ENCODE data around the gene SLC16A13. TPM values are rescaled to one million over a fixed set of nuclear protein-coding genes. Genes with fewer than 3 reads are reported as not detected.

The SLC16A13 gene
- total and polyA plus RNA-seq, 2 of the 8 experiments (the other 6 are each of a cell fraction or from before 2014, with no cell fraction given) = 5.4 to 5.8 TPM

- TF ChIP-seq E2F6 (IDR thresholded peaks at IDR 0.05) (no peak), SP2 (IDR thresholded peaks at IDR 0.05; ENCODE audit: low read length) (no peak), SIRT6 (IDR thresholded peaks at IDR 0.05; ENCODE audit: low read length) (no peak), JUN (IDR thresholded peaks at IDR 0.05; ENCODE audit: low read depth, low read length) (no peak), KDM4A (IDR thresholded peaks at IDR 0.05; ENCODE audit: low read depth, low read length, severe bottlenecking) (no peak)
- TF ChIP-seq, protein P1, sequence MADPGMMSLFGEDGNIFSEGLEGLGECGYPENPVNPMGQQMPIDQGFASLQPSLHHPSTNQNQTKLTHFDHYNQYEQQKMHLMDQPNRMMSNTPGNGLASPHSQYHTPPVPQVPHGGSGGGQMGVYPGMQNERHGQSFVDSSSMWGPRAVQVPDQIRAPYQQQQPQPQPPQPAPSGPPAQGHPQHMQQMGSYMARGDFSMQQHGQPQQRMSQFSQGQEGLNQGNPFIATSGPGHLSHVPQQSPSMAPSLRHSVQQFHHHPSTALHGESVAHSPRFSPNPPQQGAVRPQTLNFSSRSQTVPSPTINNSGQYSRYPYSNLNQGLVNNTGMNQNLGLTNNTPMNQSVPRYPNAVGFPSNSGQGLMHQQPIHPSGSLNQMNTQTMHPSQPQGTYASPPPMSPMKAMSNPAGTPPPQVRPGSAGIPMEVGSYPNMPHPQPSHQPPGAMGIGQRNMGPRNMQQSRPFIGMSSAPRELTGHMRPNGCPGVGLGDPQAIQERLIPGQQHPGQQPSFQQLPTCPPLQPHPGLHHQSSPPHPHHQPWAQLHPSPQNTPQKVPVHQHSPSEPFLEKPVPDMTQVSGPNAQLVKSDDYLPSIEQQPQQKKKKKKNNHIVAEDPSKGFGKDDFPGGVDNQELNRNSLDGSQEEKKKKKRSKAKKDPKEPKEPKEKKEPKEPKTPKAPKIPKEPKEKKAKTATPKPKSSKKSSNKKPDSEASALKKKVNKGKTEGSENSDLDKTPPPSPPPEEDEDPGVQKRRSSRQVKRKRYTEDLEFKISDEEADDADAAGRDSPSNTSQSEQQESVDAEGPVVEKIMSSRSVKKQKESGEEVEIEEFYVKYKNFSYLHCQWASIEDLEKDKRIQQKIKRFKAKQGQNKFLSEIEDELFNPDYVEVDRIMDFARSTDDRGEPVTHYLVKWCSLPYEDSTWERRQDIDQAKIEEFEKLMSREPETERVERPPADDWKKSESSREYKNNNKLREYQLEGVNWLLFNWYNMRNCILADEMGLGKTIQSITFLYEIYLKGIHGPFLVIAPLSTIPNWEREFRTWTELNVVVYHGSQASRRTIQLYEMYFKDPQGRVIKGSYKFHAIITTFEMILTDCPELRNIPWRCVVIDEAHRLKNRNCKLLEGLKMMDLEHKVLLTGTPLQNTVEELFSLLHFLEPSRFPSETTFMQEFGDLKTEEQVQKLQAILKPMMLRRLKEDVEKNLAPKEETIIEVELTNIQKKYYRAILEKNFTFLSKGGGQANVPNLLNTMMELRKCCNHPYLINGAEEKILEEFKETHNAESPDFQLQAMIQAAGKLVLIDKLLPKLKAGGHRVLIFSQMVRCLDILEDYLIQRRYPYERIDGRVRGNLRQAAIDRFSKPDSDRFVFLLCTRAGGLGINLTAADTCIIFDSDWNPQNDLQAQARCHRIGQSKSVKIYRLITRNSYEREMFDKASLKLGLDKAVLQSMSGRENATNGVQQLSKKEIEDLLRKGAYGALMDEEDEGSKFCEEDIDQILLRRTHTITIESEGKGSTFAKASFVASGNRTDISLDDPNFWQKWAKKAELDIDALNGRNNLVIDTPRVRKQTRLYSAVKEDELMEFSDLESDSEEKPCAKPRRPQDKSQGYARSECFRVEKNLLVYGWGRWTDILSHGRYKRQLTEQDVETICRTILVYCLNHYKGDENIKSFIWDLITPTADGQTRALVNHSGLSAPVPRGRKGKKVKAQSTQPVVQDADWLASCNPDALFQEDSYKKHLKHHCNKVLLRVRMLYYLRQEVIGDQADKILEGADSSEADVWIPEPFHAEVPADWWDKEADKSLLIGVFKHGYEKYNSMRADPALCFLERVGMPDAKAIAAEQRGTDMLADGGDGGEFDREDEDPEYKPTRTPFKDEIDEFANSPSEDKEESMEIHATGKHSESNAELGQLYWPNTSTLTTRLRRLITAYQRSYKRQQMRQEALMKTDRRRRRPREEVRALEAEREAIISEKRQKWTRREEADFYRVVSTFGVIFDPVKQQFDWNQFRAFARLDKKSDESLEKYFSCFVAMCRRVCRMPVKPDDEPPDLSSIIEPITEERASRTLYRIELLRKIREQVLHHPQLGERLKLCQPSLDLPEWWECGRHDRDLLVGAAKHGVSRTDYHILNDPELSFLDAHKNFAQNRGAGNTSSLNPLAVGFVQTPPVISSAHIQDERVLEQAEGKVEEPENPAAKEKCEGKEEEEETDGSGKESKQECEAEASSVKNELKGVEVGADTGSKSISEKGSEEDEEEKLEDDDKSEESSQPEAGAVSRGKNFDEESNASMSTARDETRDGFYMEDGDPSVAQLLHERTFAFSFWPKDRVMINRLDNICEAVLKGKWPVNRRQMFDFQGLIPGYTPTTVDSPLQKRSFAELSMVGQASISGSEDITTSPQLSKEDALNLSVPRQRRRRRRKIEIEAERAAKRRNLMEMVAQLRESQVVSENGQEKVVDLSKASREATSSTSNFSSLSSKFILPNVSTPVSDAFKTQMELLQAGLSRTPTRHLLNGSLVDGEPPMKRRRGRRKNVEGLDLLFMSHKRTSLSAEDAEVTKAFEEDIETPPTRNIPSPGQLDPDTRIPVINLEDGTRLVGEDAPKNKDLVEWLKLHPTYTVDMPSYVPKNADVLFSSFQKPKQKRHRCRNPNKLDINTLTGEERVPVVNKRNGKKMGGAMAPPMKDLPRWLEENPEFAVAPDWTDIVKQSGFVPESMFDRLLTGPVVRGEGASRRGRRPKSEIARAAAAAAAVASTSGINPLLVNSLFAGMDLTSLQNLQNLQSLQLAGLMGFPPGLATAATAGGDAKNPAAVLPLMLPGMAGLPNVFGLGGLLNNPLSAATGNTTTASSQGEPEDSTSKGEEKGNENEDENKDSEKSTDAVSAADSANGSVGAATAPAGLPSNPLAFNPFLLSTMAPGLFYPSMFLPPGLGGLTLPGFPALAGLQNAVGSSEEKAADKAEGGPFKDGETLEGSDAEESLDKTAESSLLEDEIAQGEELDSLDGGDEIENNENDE (IDR thresholded peaks at IDR 0.05; ENCODE audit: insufficient replicate concordance, low read length) = no peak
Observed at GRCh38 chr17:7016886-7017826, 18.7 kb upstream of the SLC16A13 start (continued).

All from H1 (cell line).